Osteoblast (primary cell): ENCODE results near the gene USP2. TPM values are rescaled to one million over a fixed set of nuclear protein-coding genes. Genes with fewer than 3 reads are reported as not detected.

ENCODE experiments used
- DNase-seq: peaks from one replicate; pipeline ENCODE4 v3.0.0; 2011; ENCODE audit warnings: low spot score, mixed read lengths; ENCODE audit not compliant: insufficient read length; ENCODE audit errors: missing footprints
- H2AFZ ChIP-seq: 2 replicates; pipeline ENCODE4 v1.6.0; 2011; ENCODE audit warnings: mild to moderate bottlenecking, low read length
- H3K27ac ChIP-seq: 2 replicates; pipeline ENCODE4 v1.5.1; 2011; ENCODE audit warnings: mild to moderate bottlenecking, low read depth, low read length, moderate library complexity
- H3K27me3 ChIP-seq: 2 replicates; pipeline ENCODE4 v1.6.0; 2012; ENCODE audit warnings: mild to moderate bottlenecking, control low read depth, inconsistent platforms, low read length, moderate library complexity; ENCODE audit not compliant: insufficient read depth
- H3K36me3 ChIP-seq: 2 replicates; pipeline ENCODE4 v1.5.1; 2011; ENCODE audit warnings: mild to moderate bottlenecking, low read length, control low read depth, moderate library complexity; ENCODE audit not compliant: insufficient read depth
- H3K4me1 ChIP-seq: 2 replicates; pipeline ENCODE4 v1.5.1; 2011; ENCODE audit warnings: mild to moderate bottlenecking, low read length, control low read depth, moderate library complexity; ENCODE audit not compliant: insufficient read depth
- H3K4me2 ChIP-seq: 2 replicates; pipeline ENCODE4 v1.6.0; 2011; ENCODE audit warnings: mild to moderate bottlenecking, low read length; ENCODE audit not compliant: insufficient read depth
- H3K4me3 ChIP-seq: fragments of 200-600 bp; sonication (generic); 3 replicates; pipeline ENCODE4 v1.5.1; 2012; ENCODE audit warnings: mild to moderate bottlenecking, low read length, inconsistent platforms; ENCODE audit not compliant: insufficient read depth
- H3K79me2 ChIP-seq: 2 replicates; pipeline ENCODE4 v1.6.0; 2012; ENCODE audit warnings: mild to moderate bottlenecking, low read length, control low read depth, inconsistent platforms; ENCODE audit not compliant: insufficient read depth
- H3K9me3 ChIP-seq: 2 replicates; pipeline ENCODE4 v1.5.1; 2011; ENCODE audit warnings: low read depth, low read length, control low read depth
- H4K20me1 ChIP-seq: 2 replicates; pipeline ENCODE4 v1.6.0; 2012; ENCODE audit warnings: mild to moderate bottlenecking, low read length, control low read depth; ENCODE audit not compliant: insufficient read depth
- total RNA-seq: library from RNA; depleted of rRNA; stranded (reverse); fragments of >200 nt; gene quantifications from 2 replicates; pipeline ENCODE4 v1.2.3, GENCODE V29; 2012
- TF ChIP-seq, protein P1 (sequence below): IDR thresholded peaks from 2 replicates; pipeline ENCODE4 v1.5.1; 2011; ENCODE audit warnings: mild to moderate bottlenecking, low read depth, low read length, moderate library complexity; ENCODE audit errors: extremely low read depth

Gene USP2
- total RNA-seq, 1 donor = 0.36 TPM

DNA sequence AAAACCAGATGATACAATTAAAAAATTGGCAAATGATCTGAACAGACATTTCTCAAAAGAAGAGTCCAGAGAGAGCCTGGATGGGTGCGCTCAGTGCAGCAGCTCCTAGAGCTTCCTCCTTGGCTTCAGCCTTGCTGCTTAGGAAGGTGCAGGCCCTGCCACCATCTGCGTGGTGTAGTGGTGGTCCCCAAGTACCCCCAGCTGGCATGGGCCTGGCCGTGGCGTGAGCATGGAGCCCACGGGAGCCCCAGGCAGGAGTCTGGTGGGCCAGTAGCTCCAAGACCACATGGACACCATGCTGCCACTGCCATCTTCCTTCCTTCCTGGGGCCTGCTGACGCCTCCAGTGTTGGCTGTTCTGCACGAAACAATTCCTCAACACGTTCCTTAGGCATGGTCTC is 21.0 kb upstream of the USP2 start:
- Histone ChIP-seq H3K27me3 (no peaks in the 10 kb centered on the region), H3K9me3 (peaks cover 5% of the 10 kb centered on the region), H3K36me3 (no peaks in the 10 kb centered on the region), H3K4me1 (no peaks in the 10 kb centered on the region), H3K27ac (no peak overlapping the region), H3K4me2 (no peak overlapping the region), H3K4me3 (no peak overlapping the region), H2AFZ (no peak overlapping the region), H3K79me2 (no peaks in the 10 kb centered on the region), H4K20me1 (no peaks in the 10 kb centered on the region)
- DNase-seq = no peak
- TF ChIP-seq, protein P1, sequence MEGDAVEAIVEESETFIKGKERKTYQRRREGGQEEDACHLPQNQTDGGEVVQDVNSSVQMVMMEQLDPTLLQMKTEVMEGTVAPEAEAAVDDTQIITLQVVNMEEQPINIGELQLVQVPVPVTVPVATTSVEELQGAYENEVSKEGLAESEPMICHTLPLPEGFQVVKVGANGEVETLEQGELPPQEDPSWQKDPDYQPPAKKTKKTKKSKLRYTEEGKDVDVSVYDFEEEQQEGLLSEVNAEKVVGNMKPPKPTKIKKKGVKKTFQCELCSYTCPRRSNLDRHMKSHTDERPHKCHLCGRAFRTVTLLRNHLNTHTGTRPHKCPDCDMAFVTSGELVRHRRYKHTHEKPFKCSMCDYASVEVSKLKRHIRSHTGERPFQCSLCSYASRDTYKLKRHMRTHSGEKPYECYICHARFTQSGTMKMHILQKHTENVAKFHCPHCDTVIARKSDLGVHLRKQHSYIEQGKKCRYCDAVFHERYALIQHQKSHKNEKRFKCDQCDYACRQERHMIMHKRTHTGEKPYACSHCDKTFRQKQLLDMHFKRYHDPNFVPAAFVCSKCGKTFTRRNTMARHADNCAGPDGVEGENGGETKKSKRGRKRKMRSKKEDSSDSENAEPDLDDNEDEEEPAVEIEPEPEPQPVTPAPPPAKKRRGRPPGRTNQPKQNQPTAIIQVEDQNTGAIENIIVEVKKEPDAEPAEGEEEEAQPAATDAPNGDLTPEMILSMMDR = no peak

- H3K79me2 ChIP-seq = no peaks in the 10 kb centered on the region
- H3K4me2 ChIP-seq = no peak overlapping the region
- no peak overlapping the region for H2AFZ ChIP-seq
- no peaks in the 10 kb centered on the region for H4K20me1 ChIP-seq
- TF ChIP-seq, protein P1 = no peak
- no peaks in the 10 kb centered on the region for H3K27me3 ChIP-seq
- no peak overlapping the region for H3K27ac ChIP-seq
- H3K36me3 ChIP-seq = no peaks in the 10 kb centered on the region
- no peak for DNase-seq
- H3K4me3 ChIP-seq = no peak overlapping the region
- peaks cover 5% of the 10 kb centered on the region for H3K9me3 ChIP-seq
- H3K4me1 ChIP-seq = no peaks in the 10 kb centered on the region
These were observed 19.4 kb upstream of the USP2 start for GRCh38 chr11:119400860-119401259.

GRCh38 chr11:119397740-119398139 is 16.2 kb upstream of the USP2 start:
- no peak overlapping the region for H3K27ac ChIP-seq
- H3K27me3 ChIP-seq = peaks cover 10% of the 10 kb centered on the region
- H3K36me3 ChIP-seq = no peaks in the 10 kb centered on the region
- H2AFZ ChIP-seq = no peak overlapping the region
- no peak for DNase-seq
- H4K20me1 ChIP-seq = no peaks in the 10 kb centered on the region
- no peak overlapping the region for H3K4me2 ChIP-seq
- H3K4me3 ChIP-seq = no peak overlapping the region
- peaks cover 5% of the 10 kb centered on the region for H3K9me3 ChIP-seq
- no peaks in the 10 kb centered on the region for H3K79me2 ChIP-seq
- TF ChIP-seq, protein P1 = no peak
- no peaks in the 10 kb centered on the region for H3K4me1 ChIP-seq

- Histone ChIP-seq H3K36me3 (no peaks in the 10 kb centered on the region), H3K27ac (no peak overlapping the region), H4K20me1 (no peaks in the 10 kb centered on the region), H3K9me3 (peaks cover 5% of the 10 kb centered on the region), H3K79me2 (no peaks in the 10 kb centered on the region), H3K4me1 (no peaks in the 10 kb centered on the region), H2AFZ (no peak overlapping the region), H3K4me2 (no peak overlapping the region), H3K27me3 (peaks cover 10% of the 10 kb centered on the region), H3K4me3 (no peak overlapping the region)
- TF ChIP-seq, protein P1 = no peak
- no peak for DNase-seq
These were observed 15.3 kb upstream of the USP2 start for GRCh38 chr11:119396835-119397234.
